NB4 (cell line): ENCODE results near the gene PHLDA3.

ENCODE experiments used
- POLR2A ChIP-seq: IDR thresholded peaks from 2 replicates; pipeline ENCODE4 v1.6.1; 2011; ENCODE audit warnings: mild to moderate bottlenecking; ENCODE audit not compliant: insufficient read length; ENCODE audit errors: extremely low read depth
- TF ChIP-seq, protein P1 (sequence below): IDR thresholded peaks from one replicate; pipeline ENCODE4 v1.5.1; 2012; ENCODE audit warnings: low read depth, low read length

DNA sequence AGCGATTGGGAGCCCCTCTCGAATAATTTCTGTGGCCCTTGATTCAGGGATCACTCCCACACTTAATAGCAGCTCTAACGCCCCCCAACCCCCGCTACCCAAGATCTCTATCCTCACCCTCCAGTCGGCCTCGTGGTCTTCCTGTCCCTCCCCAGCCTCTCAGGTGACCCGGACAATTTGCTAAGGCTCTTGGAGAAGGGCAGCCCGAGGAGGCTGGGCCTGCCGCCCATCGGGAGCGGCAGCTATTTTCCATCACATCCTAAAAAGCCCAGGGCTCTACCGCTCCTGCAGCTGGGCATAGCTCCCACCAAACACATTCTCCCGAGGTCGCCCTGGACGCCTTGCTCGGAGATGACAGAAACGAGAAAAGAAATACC is 12.0 kb upstream of the PHLDA3 start:
- TF ChIP-seq, protein P1, sequence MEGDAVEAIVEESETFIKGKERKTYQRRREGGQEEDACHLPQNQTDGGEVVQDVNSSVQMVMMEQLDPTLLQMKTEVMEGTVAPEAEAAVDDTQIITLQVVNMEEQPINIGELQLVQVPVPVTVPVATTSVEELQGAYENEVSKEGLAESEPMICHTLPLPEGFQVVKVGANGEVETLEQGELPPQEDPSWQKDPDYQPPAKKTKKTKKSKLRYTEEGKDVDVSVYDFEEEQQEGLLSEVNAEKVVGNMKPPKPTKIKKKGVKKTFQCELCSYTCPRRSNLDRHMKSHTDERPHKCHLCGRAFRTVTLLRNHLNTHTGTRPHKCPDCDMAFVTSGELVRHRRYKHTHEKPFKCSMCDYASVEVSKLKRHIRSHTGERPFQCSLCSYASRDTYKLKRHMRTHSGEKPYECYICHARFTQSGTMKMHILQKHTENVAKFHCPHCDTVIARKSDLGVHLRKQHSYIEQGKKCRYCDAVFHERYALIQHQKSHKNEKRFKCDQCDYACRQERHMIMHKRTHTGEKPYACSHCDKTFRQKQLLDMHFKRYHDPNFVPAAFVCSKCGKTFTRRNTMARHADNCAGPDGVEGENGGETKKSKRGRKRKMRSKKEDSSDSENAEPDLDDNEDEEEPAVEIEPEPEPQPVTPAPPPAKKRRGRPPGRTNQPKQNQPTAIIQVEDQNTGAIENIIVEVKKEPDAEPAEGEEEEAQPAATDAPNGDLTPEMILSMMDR = no peak
- TF ChIP-seq POLR2A = no peak
